ENCODE data around the gene FAM221B.

The FAM221B gene

GRCh38 chr9:35847792-35848572 is 19.4 kb upstream of the FAM221B start:
- DNase-seq (ENCODE audit: low read depth in 2 of 2), result no peak

- no peak for DNase-seq (ENCODE audit: low read depth in 2 of 2)
These were observed 17.6 kb upstream of the FAM221B start for GRCh38 chr9:35845824-35846771.

DNA sequence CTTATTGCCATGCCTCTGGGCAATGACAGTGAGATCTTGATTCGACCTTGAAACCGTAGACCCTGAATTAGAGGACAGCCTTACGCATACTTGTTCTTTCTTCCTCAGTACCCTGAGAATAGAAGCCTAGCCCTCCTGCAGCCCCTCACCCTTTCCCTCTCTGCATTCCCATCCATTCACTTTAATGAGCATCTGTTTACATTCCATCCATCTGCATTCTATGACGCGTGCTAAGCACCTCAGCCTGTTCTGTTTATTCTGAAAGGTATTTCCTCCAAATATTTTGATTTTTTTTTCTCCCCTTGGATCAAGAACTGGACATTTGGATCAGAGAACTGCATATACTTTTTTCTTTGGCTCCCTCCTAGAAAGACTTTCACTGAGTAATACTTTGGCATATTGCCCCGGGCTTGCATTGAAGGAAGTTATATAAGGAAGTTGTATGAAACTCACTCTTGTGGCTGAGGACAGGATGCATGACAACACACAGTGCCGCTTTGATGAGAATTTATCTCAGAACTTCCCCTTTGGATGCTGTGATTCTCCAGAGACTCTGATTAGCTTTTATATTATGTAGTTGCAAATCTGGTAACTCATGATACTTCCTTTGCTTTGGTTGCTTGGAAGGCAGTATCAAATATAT is 16.2 kb upstream of the FAM221B start:
- DNase-seq (ENCODE audit: low read depth in 2 of 2), result no peak

GRCh38 chr9:35842795-35843194 is 14.3 kb upstream of the FAM221B start:
- no peak for DNase-seq (ENCODE audit: low read depth in 2 of 2)

DNA sequence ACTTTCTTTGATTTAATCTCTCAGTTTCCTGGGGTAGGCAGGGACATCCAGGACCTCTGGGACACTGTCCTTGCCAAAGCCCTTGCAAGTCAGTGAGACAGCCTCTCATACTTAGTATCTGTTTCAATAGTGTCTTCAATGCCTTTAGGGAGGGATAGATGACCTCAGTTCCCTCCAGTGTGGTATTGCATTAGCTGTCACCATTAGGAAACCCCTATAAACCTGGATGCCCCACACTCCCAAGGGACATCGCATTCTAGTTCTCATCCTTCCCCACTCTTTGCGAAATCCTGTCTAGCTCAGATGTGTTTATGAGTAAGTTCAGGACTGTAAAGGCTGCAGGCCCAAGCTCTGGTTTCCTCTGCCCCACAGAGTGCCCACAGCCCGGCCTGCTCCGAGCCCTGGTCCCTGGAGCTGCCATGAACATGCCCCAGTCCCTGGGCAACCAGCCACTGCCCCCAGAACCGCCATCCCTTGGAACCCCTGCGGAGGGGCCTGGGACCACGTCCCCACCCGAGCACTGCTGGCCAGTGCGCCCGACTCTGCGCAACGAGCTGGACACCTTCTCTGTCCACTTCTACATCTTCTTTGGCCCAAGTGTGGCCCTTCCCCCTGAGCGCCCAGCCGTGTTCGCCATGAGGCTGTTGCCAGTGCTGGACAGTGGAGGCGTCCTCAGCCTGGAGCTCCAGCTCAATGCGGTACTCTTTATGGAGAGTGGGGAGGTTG is 13.7 kb upstream of the FAM221B start:
- DNase-seq (ENCODE audit: low read depth in 2 of 2), result no peak

GRCh38 chr9:35841645-35841900 is 13.0 kb upstream of the FAM221B start:
- no peak for DNase-seq (ENCODE audit: low read depth in 2 of 2)

DNA sequence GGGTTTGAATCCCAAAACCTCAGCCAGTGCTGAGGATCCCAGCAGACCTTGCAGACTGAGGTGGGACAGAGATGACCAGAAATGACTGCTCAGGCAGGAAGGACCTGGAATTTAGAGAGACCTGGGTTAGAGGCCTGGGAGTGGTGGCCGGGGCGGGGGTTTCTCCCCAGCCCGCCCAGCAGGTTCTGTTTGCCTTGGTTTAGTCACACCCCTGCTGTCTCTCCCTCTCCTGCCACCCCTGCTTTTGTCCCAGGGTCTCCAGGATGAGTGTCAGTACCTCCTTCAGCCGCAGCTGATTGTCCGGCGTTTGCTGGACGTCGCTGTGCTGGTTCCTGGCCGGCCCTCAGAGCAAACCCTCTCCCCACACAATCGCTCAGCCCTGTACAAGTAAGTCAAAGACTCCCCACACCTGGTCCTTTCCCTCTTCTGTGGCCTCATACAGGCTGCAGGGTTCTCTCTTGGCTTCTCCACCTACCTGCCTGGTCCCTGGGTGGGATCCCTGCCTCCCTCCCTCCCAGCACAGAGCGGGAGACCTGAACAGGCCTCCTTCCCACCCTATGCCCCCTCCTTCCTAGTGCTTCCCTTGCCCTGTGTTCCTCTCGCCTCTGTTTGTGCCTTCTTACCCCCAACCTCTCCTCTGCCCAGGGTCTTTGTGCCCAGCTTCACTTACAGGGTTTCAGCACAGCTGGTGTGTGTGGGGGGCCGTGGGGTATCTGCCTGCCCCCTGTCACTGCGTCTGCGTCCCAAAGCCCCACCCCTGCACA is 12.5 kb upstream of the FAM221B start:
- DNase-seq (ENCODE audit: low read depth in 2 of 2), result no peak

DNA sequence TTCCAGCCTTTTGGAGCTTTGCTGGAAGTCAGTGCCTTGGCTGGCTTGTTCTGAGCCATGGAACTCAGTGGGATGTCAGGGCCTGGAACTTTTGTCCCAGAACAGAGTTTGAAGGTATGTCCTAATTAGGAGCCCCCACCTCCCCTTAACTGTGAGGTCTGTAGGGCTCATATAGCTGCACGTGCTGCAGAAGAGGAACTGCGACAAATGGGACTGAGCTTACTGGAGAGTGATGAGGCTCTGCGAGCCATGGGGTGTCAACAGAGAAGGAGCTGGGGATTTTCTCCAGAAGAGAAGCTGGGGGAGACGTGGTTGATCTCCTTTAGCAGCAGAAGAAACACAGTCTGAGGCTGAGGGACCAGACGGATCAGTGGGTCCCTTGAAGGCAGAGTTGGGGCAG is 11.4 kb upstream of the FAM221B start:
- no peak for DNase-seq (ENCODE audit: low read depth in 2 of 2)

GRCh38 chr9:35836595-35836994 is 8.1 kb upstream of the FAM221B start:
- no peak for DNase-seq (ENCODE audit: low read depth in 2 of 2)

- no peak for DNase-seq (ENCODE audit: low read depth in 2 of 2)
These were observed 7.2 kb upstream of the FAM221B start for GRCh38 chr9:35835766-35836165.

DNA sequence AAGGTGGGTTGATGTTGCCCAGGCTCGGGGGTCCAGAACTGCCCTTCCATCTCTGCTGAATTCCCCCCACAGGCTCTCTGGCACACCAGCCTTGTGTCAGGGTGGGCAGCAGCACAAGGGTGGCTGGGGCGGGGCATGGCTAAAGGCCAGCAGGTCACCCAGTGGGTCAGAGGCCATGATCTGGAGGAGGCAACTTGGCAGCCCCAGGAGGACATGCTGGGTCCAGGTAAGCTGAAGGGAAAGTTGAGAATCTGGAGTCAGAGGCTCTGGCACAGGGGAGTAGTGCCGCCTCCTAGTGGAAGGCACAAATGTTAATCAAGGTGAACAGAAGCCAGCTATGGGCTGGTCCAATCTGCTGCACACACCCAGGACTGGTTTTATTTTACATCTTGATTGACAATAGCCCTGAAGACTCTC is 6.7 kb upstream of the FAM221B start:
- DNase-seq (ENCODE audit: low read depth in 2 of 2), result no peak

DNA sequence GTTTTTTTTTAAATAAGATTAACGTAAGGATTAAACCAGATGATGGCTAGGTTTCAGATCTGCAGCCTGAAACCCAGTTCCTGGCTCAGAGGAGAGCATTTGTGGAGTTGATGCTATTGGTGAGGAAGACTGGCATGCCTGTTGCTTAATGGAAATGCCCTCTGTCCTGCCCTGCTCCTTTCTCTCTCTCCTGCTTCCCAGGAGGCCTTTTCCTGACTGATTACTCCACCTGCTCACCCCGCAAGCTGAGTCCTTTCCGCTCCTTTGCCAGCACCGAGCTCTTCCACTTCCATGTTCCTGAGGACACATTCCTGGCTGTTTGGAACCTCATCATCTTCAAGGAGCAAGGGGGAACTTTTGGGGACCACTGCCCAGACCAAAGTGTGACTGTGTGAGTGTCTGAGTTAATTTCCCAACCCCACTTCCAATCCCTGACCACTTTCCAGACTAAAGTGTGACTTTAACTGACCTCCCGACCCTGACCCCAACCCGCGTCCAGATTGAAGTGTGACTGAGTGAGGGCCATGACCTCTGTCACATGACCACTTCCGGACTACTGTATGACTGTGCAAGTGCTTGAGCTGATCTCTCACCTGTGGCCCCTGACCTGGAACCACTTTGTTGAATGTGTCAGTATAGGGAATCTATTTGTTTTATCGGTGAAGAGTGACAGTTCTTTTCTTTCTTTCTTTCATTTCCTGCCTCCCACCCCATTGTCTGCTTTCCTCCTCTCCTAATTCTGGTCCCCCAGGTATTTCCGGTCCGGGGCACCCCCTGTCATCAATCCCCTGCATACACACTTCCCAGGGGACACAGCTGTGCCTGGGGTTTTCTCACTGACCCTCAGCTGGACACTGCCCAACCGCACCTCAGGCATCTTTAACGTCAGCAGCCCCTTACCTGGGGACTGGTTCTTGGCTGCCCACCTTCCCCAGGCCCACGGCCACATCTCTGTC is 6.0 kb upstream of the FAM221B start:
- no peak for DNase-seq (ENCODE audit: low read depth in 2 of 2)

- DNase-seq (ENCODE audit: low read depth in 2 of 2), result no peak
These were observed 4.3 kb upstream of the FAM221B start for GRCh38 chr9:35832814-35833213.

- DNase-seq (ENCODE audit: low read depth in 2 of 2), result no peak
These were observed 2.5 kb upstream of the FAM221B start for GRCh38 chr9:35831040-35831439.

- no peak for DNase-seq (ENCODE audit: low read depth in 2 of 2)
These were observed 1.2 kb upstream of the FAM221B start for GRCh38 chr9:35829764-35830096.

DNA sequence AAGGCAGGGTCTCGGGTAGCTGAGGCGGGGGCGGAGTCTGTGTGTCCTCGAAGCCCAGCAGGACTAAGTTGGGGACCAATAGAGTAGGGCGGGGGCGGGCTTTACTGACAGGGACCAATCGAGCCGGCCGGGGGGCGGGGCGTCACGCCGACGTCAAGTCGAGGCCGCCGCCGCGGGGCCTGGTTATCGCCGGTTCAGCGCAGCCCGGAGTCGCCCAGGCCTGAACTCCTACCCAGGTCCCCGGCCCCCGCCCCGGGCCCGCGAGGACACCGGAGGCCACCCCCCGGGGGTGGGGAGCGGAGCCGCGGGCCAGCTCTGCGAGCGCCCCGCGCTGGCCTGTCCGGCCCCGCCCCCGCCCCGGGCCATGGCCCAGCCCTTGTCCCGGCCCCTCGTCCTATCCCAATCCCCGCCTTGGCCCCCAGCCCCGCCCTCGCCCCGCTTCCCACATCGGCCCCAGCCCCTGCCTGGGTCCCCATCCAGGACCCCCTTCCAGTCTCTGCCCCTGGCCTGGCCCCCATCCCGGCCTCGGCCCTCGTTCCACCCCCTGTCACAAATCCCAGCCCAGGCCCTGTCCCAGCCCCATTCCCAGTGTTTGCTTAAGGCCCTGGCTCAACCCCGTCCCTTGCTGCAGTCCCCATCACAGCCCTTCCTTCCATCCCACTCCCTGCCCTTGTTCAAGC is 692 bp upstream of the FAM221B start, which contains the start of gene TMEM8B:
Gene TMEM8B (plus strand): TSS at position 145 of the 680 bp plus-strand sequence. CDS start 220 bp downstream, at position 365.
- peak; percentile 86 to 95 for DNase-seq (ENCODE audit: low read depth in 2 of 2)

DNA sequence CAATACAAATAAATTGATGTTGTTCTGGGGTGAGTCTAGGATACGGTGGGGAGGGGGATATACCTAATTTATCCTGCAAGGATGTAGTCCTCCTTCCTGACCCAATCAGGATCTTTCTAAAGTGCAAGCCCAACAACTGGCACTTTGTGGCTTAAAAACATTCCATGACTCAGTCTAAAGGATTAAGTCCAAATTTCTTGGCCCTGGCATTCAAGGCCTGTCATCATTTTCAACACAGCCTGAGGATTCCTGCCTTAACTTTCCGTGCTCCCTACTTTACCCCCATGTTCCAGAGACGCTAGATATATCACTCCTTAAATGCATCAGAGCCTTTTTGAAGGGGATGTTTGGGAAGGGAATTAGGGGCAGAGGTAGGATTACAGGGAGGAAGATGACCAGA is 1.0 kb downstream of the FAM221B start:
- DNase-seq (ENCODE audit: low read depth in 2 of 2), result no peak

GRCh38 chr9:35826071-35826701 is 2.3 kb downstream of the FAM221B start:
- DNase-seq (ENCODE audit: low read depth in 2 of 2), result no peak

- DNase-seq (ENCODE audit: low read depth in 2 of 2), result no peak
These were observed 5.6 kb downstream of the FAM221B start for GRCh38 chr9:35822926-35823325.

Measured in stimulated activated CD4-positive, alpha-beta T cell treated with anti-CD3 and anti-CD28 coated beads, Interleukin-1b, Interleukin-23, amount 100 ng/mL, for 1 hour (primary cell).